HG02970 (cell line): ENCODE measurements around the gene NOS1AP.
"Not testable (repeated sequence)": the region's sequence is repeated elsewhere in the genome, so short reads cannot be mapped to it uniquely, and the experiment has no call there.

Experiments
- ATAC-seq: cut with Tn5 transposase; IDR thresholded peaks from one replicate; pipeline ENCODE4 v1.9.1; 2021; ENCODE audit warnings: mild to moderate bottlenecking, moderate library complexity, moderate number of reproducible peaks; ENCODE audit not compliant: unreplicated experiment, low FRiP score

The NOS1AP gene

DNA sequence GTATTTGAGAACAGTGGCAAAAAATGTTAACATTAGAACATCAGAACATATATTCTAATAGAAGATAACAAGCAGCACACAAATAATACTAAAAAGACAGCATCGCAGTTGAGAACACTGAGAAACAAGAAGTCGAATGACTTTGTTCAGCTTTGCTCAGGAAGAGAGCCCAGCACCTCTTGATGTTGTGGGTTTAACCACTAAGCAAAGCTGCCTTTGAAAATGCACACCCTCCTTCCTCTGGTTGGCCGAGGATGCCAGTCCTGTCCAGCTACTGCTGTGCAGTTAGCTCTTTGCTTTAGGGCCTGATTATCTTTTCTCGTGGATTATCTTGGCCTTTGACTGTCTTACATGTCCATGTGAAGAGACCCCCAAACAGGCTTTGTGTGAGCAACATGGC is 246.7 kb downstream of the NOS1AP start:
- ATAC-seq = no peak

DNA sequence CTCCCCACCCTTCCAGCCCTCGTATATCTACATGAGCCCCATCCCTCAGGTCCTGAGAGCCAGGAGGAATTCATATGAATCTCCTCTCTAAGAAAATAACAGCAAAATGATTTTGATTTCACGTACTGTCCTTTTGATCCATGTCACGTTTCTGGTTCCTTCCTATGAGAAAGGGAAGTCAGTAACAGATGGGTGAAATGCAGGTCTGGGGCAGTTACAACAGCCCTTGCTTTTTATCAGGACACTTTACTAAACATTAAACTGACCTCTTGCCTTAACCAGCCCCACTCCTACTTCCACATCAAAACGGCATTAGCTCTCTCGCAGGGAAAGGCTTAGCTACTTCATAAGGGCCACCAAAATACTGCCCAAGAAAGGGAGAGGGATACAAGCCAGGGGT is 248.1 kb downstream of the NOS1AP start:
- ATAC-seq = no peak

DNA sequence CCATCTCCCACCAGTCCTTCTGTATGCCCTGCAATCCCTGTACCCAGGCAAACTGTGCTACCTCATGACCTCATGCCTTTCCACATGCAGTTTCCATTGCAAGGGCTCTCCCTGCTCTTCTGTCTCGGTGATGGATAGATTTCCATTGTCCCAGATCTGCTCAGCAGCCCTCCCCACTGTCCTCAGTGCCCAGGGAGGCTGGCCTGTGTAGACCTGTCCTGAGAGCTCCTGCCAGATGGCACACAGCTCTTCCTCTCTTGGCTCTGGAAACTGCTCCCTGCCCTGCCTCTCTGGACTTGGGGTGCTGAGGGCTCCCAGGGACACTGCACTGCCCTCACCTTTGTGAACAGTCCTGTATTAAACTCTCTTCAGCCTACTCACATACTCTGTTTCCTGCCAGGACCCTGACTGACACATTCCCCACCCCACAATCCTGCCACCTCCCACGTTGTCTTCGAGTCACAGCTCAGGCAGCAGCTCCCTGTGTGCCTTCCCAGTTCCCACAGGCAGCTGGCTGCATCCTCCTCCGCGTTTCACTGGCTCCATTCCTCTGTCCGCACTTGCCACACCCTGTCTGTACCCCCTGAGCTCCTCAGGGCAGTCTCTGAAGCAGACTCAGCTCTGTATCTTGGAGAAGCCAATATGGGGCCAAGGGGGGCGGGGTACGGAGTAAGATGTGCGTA is 250.1 kb downstream of the NOS1AP start:
- no peak for ATAC-seq

DNA sequence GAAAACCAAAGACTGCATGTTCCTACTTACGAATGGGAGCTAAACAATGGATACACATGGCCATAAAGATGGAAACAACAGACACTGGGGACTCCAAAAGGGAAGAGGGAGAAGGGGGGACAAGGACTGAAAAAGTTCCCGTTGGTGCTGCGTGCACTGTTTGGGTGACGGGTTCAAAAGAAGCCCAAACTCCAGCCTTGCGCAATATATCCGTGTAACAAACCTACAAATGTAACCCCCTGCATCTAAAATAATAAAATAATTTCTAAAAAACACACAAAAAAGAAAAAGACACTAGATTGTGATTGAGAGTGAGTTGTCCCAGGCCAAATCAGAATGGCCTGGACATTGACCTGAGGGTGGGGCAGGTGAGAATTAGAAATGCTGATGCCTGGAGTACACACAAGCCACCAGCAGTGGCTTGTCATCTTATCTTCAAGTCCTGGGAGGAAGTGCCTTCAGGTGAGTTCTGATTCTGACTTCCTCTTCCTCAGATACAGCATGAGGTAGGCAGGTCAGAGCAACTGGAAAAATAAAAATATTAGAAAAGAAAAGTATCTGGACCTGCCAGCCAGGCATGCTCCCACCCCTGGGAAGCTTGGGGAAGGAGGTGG is 252.4 kb downstream of the NOS1AP start:
- no peak for ATAC-seq

DNA sequence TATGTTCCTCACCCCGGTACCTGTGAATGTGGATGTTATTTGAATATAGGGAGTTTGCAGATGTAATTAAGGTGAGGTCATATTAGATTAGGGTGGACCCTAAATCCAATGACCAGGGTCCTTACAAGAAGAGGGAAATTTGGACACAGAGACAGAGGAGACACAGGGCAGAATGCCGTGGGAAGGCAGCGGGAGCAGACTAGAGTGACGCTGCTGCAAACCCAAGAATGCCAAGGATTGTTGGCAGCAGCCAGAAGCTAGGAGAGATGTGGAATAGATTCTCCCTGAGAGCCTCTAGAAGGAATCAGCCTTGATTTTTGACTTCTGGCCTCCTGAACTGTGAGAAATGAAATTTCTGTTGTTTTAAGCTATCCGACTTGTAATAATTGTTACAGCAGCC is 253.5 kb downstream of the NOS1AP start:
- ATAC-seq = no peak

DNA sequence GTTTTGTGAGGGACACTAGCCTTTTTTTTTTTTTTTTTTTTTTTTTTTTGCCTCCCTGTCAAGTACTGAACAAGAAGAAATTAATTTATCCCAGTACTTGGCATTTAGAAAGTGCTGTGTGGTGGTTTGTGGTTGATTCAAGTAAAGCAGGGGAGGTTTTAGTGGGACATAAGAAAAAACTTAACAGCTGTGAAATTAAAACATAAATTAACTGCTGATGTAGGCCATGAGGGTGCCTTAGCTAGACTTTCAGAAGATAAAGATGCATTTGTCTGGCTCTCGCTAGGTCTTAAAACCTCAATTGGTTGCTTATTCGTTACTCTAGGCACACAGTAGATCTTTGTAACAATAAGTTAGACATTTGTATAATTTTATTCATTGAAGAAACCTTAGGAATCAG is 254.9 kb downstream of the NOS1AP start:
- ATAC-seq = no peak

DNA sequence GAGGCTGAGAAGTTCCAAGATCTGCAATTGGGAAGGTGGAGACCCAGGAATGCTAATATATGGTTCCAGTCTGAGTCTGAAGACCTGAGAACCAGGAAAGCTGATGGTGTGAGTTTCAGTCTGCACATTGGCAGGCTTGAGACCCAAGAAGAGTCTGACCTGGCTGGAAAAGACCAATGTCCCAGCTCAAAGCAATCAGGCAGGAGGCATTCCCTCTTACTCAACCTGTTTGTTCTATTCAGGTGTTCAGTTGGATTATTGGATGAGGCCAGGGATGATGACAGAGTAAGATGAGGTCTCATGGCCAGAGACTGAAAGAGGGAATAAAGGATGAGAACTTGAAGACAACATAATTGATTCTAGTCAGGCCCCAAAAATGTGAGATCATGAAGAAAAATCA is 257.1 kb downstream of the NOS1AP start:
- no peak for ATAC-seq

DNA sequence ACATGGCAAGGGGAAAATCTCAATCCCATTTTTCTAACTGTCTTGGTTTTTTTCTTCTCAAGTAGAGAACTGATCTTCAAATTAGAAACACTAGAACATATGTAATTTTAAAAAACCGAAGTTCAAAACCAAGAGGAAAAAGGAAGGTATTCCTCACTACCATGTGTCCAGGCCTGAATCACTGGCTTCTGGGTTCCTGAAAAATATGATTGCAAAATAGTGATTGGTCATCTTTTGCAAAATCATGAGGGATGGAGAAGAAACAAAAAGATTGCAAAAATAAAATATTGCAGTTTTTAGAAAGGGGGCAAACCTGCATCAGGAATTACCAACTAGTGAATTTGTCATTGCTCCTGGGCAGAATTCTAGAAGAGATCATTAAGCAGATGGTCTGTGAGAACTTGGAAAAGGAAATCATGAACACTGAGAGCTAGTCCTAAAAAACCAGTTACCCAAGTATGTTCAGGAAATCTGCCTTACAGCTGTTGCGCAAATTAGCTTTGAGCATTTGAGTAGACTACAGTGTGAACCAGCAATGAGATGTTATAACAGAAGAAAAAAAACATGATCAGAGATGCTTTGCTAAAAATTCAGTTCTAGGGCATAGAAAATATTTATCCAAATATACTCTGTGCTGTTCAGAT is 257.8 kb downstream of the NOS1AP start:
- no peak for ATAC-seq

DNA sequence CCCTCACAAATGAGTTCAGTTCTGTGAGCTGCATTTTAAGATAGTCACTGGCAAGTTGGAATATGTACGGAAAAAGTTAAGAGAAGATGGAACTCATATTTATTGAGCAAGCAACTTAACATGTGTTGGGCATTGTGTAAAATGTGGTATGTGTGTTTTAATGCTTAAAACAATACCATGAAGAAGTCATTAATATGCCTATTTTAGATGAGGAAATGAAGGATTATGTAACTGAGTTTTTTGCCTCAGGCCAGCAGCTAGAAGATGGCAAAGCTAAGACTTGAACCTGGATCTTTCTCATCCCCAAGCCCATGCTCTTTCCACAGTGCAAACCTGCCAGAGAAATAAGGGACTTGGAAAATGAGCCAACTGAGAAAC is 258.3 kb downstream of the NOS1AP start:
- ATAC-seq = no peak

DNA sequence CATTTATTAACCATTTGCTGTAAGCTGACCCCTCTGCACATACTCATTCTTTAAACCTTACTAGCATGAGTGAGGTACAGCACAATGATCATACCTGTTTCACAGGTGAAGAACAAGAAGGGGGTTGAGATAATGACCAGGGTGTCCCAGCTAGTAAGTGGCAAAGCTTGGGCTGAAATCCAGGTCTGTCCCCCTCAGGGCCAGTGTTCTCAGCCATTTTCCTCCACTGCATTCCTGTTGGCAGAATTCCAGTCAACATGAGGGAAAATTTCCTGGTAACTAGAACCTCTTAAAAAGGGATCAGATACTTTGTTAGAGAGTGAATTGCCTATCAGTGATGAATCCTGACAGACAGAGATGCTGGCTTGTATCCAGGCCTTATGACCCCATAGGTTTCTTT is 259.0 kb downstream of the NOS1AP start:
- no peak for ATAC-seq

DNA sequence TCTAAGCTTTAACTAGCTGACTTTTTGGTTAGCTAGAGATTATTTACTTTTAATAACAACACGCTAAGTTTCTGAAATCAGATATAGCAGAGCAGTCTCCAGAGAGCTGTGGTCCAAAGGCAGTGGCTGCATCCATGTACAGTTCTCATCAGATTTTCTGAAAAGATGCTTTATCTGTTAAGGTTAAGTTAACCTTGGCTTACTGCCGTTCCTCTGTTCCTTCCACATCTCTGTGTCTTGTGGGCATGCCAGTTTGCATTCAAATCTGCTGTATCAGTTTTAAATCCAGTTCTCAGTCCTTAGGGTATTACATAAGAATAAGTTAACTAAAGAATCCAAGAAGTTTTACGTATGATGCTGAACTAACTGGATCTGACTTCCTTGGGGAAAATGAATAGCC is 260.3 kb downstream of the NOS1AP start:
- no peak for ATAC-seq

DNA sequence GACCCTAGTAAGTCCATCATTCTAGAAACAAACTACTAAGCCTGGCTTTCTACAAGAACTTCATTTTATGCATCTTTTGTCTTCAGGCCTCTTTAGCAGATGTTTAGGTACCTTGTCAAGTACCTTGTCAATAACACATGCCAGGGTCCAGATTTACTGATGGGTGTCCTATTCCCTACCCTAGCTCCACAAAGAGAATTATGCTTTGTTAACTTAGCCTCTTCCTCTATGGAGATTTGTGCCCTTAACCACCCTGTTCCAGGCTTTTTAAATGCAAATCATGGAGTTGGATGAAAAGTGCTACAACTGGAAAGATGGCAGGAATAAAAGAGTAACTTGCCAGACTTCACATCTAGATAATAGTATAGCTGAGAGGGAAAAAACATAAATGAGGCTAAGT is 264.5 kb downstream of the NOS1AP start:
- no peak for ATAC-seq

DNA sequence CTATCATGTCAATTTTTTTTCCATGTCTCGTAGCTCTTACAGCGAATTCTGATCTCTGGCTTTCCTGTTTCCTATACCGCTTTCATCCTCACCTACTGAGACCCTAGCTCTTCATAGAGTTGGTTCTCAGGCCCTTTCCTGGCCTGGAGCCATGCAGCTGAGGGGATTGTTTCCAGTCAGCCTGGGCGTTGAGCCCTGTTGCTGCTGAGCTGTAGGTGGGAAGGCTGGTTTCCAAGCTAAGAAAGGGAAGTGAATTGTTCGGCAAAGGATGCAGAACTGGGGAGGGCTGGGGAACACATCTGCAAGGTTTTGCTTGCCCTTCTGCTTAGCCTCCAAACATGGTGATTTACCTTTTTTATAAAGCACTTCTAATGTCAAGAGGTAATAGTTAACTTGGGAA is 265.6 kb downstream of the NOS1AP start:
- no peak for ATAC-seq

DNA sequence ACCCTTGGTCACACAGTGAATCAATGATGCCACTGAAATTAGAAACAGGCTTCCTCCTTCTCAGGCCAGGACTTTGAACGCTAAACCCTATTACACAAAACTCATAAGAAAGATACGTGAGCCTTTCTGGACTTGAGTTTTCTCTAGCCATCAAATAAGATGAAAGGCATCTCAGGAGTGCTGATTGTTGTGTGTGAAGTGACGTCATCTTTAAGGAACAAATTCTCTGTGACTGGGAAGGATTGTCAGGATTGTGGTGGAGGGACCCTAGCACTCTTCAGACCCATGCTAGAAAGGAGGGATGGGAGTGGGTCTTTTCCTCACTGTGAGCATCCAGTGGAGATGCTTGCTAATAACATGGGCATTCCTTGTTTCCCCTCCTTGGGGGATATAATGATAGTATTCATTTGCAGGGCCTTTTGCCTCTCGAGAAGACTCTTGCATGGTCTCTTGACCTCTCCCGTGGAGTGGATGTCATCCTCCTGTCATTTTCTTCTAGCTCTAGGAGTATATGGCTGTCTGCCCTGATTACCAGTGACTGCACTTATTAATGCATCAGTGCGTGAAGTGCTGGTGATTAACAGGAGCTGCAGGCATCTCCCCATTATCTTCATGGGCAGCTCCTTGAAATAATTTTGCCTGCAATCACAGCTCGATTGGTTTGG is 267.3 kb downstream of the NOS1AP start:
- ATAC-seq = no peak

DNA sequence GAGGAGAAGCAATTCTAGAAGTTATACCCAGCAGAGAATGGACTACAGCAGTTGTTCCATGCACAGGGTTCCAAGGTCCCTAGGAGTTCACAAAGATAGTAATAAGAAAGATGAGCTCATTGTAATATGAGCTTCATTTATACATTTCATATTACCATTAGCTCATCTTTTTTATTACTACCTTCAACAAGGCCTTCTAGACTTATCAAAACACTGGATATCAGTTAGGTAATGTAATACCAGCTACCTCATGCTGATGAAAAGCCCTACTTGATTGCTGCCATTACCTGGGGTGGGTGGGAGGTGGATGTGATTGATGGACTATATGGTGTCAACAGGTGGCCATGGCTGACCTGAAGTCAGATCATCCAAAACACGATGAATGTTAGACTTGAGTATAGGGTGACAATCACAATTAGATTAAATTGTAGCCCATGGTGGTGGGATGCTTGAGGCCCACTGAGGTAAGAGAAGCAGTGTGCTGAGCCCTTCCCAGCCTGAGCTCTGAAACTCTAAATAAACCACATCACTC is 273.0 kb downstream of the NOS1AP start:
- ATAC-seq = no peak

DNA sequence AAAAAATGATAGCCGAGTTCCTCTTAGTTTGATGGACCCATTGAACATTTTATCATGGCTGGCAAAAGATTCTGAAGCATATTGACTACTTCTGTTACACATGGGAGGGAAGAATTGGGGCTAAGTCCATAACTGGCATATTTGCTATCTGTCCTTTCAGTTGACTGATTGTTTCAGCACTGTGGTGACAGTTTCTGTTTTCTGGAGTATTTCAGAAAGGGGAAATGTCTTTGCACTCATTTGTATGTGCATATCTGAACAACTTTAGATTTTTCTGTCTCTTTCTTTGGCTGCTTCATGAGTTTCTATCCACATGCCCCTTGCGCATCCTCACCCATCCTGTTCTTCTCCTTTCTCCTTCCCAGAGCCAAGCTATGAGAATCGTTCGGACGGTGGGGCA is 274.0 kb downstream of the NOS1AP start:
- no peak for ATAC-seq

DNA sequence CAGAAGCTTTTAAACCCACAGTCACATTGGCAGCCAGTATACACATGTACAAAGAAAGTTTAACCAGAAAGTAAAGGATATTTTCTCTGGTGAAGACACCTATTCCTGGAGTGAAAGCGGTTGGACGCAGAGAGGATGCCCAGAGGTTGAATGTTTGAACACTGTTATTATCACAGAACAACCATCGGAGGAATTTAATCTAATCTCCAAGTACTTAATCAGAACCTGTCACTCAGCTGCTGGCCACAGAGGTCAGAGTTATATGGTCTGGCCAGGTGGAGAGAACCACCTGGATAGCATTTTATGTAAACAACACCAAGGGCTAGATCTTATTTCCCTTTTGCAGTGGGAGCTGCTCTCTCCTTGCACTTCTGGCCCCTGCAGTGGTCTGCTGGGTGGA is 277.8 kb downstream of the NOS1AP start:
- no peak for ATAC-seq

DNA sequence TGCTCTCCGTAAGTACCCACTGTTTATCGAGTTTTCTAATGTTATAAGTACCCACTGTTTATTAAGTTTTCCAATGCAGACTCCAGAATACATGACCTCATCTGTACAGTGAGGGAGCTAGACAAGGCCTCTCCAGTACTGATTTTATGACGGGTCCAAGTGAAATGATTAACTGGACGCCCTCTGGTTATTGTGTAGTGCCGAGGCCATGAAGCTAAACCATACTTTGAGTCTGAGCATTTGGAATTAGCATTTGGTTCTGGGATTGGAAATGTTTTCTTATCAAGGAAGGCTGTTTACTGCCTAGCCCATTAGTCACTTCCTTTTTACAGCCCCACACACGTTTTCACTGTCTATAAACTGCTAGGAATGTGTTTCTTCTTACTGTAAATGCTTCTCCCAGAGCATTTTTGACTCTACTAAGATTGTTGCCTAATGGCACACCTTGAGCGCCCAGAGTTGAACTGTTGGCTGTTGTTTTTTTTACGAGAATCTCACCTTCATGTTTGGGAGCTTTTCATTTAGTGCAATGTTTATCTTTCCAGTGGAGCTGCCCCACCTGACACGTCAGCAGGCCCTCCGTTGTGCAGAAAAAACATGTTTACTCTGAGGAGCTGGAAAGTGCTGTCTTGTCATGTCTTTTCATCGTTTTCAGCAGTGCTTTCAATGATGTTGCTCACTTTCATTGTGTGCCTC is 280.3 kb downstream of the NOS1AP start:
- ATAC-seq = no peak

DNA sequence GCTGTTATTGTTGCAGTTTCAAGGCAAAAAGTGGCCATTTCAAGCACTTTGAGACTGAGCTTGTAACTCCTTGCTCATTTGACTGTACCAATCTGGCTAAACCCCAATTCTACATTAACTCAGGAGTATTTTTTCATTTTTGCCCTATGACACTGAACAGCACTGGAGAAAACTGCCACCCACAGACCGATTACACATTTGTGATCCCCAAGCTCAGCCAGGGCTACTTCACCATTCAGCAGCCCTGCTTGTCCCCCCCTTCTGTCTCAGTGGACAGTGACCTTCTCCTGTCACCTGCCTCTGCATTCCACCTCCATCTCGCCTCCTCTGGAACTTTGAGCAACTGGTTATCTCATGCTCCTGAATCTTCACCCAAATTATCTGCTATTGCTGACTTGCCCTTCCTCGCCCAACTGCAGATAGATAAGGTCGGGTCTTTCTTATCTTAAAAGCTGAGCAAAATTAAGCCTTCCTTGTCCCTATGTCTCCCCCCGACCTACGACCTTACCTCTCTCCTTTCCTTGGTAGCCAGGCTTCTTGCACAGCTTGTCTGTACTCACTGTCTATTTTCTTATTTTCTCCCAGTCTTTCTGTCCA is 281.9 kb downstream of the NOS1AP start:
- no peak for ATAC-seq

DNA sequence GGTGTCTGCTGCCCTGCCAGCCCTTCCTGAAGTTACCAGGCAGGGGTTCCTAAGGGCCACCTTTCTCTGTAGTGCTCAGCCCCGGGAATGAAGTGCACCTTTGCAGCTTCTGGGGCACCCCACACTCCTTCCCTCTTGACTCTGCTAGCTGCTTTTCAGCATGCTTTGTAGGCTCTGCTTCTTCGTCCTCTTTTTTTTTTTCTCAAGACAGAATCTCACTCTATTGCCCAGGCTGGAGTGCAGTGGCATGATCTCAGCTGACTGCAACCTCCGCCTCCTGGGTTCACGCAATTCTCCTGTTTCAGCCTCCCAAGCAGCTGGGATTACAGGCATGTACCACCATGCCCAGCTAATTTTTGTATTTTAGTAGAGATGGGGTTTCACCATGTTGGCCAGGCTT is 282.4 kb downstream of the NOS1AP start:
- not testable (repeated sequence) for ATAC-seq
